Stimulated activated naive B cell treated with anti-CD40 and anti-IgM and Interleukin-4, amounts not matched to agents 10 μg/mL and 1 μg/mL and 100 μg/mL, for 72 hours (primary cell): ENCODE measurements around the gene CRMP1.

ENCODE experiments used
- ATAC-seq, 2 donors: fragments of 150-1000 bp; cut with Tn5 transposase; replicated peaks; 2 replicates each; pipeline ENCODE4 v1.10.0; 2021; ENCODE audit warnings: moderate library complexity in 1 of 2
- DNase-seq: peaks from one replicate; pipeline ENCODE4 v3.0.0; 2021
- H3K27ac Mint-ChIP-seq: one replicate; pipeline ENCODE4 v1.8.0; 2022; ENCODE audit warnings: mild to moderate bottlenecking, mixed read lengths
- H3K27me3 Mint-ChIP-seq, 2 donors: one replicate each; pipeline ENCODE4 v1.8.0; 2022; ENCODE audit warnings: mixed read lengths in 2 of 2
- H3K36me3 Mint-ChIP-seq, 2 donors: one replicate each; pipeline ENCODE4 v1.8.0; 2022; ENCODE audit warnings: mixed read lengths in 2 of 2, mild to moderate bottlenecking in 1 of 2
- H3K4me1 Mint-ChIP-seq, 2 donors: one replicate each; pipeline ENCODE4 v1.8.0; 2022; ENCODE audit warnings: mixed read lengths in 2 of 2, mild to moderate bottlenecking in 1 of 2
- H3K4me3 Mint-ChIP-seq, 2 donors: one replicate each; pipeline ENCODE4 v1.8.0; 2022; ENCODE audit warnings: mild to moderate bottlenecking in 2 of 2, mixed read lengths in 2 of 2, moderate library complexity in 1 of 2
- H3K9me3 Mint-ChIP-seq, 2 donors: one replicate each; pipeline ENCODE4 v1.8.0; 2022; ENCODE audit warnings: mixed read lengths in 2 of 2, mild to moderate bottlenecking in 1 of 2

Gene CRMP1

GRCh38 chr4:5925419-5926200, 32.7 kb upstream of the CRMP1 start:
- DNase-seq (no peak), ATAC-seq (no peak)
- no peak overlapping the region for H3K4me3 Mint-ChIP-seq
- no peaks in the 10 kb centered on the region for H3K36me3 Mint-ChIP-seq
- H3K27me3 Mint-ChIP-seq: peaks cover 27% of the 10 kb centered on the region in 2 donors
- H3K4me1 Mint-ChIP-seq: peaks cover 8 to 20% of the 10 kb centered on the region in 2 donors
- H3K27ac Mint-ChIP-seq: peak overlapping the region; percentile 15
- peaks cover 7% of the 10 kb centered on the region in 2 donors for H3K9me3 Mint-ChIP-seq

GRCh38 chr4:5924461-5925125, 31.7 kb upstream of the CRMP1 start:
- no peak overlapping the region for H3K4me3 Mint-ChIP-seq
- H3K27ac Mint-ChIP-seq: no peak overlapping the region
- peaks cover 7% of the 10 kb centered on the region in 2 donors for H3K9me3 Mint-ChIP-seq
- no peak for DNase-seq
- no peak for ATAC-seq
- H3K27me3 Mint-ChIP-seq: peaks cover 29 to 30% of the 10 kb centered on the region in 2 donors
- no peaks in the 10 kb centered on the region for H3K36me3 Mint-ChIP-seq
- peaks cover 8 to 20% of the 10 kb centered on the region in 2 donors for H3K4me1 Mint-ChIP-seq

GRCh38 chr4:5923376-5923775, 30.5 kb upstream of the CRMP1 start:
- no peak for ATAC-seq
- H3K9me3 Mint-ChIP-seq: peaks cover 7% of the 10 kb centered on the region in 2 donors

DNA sequence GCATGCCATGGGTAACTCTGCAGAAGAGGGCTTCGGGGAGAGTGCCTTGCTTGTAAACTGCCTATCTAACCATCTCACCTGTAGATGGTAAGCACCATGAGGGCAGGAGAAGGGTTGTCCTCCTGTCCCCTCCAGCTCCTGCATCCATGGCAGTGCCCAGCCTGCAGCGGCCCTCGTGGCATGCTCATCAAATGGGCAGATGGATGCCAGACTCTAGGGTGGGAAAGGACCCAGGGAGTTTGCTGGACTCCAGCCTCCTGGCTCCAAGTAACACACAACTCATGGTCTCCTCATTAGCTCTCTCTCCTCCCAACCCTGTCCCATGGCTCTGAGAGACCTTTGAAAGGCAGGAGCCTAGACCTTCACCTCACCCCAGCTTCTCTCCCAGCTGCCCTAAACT, 29.7 kb upstream of the CRMP1 start:
- Mint-ChIP-seq H3K27ac (no peak overlapping the region), H3K9me3 (peaks cover 4% of the 10 kb centered on the region in 2 donors), H3K36me3 (no peaks in the 10 kb centered on the region), H3K27me3 (peaks cover 39 to 48% of the 10 kb centered on the region in 2 donors), H3K4me1 (peaks cover 9 to 25% of the 10 kb centered on the region in 2 donors), H3K4me3 (no peak overlapping the region)
- ATAC-seq (no peak), DNase-seq (no peak)

More at GRCh38 chr4:5923376-5923775, 30.5 kb upstream of the CRMP1 start:
- Mint-ChIP-seq H3K4me1 (peaks cover 8 to 26% of the 10 kb centered on the region in 2 donors), H3K27ac (no peak overlapping the region), H3K27me3 (peaks cover 39 to 40% of the 10 kb centered on the region in 2 donors), H3K36me3 (no peaks in the 10 kb centered on the region), H3K4me3 (no peak overlapping the region)
- no peak for DNase-seq

DNA sequence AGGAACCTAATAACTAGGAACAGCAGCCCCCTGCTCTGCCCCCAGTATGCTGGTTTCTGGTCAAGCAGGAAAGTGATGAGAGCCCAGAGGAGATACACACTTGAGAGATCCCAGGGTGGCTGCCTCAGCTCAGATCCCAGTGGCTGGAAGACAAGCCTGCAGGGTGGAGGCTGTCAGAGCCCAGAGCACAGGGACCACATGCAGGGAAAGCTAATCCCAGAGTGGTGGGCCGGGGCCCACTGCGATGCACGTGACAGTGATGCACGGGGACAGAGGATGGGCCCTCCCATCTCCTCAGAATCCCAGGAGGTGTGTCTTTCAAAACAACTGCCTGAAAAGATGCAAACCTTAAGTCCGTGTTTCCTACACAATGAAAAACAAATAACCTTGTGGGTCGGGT, 29.1 kb upstream of the CRMP1 start:
- peaks cover 4 to 22% of the 10 kb centered on the region in 2 donors for H3K4me1 Mint-ChIP-seq
- H3K27me3 Mint-ChIP-seq: peaks cover 39 to 48% of the 10 kb centered on the region in 2 donors
- H3K27ac Mint-ChIP-seq: no peak overlapping the region
- no peaks in the 10 kb centered on the region for H3K36me3 Mint-ChIP-seq
- no peak overlapping the region for H3K4me3 Mint-ChIP-seq
- H3K9me3 Mint-ChIP-seq: peaks cover 0 to 1% of the 10 kb centered on the region in 2 donors
- ATAC-seq (no peak), DNase-seq (no peak)

DNA sequence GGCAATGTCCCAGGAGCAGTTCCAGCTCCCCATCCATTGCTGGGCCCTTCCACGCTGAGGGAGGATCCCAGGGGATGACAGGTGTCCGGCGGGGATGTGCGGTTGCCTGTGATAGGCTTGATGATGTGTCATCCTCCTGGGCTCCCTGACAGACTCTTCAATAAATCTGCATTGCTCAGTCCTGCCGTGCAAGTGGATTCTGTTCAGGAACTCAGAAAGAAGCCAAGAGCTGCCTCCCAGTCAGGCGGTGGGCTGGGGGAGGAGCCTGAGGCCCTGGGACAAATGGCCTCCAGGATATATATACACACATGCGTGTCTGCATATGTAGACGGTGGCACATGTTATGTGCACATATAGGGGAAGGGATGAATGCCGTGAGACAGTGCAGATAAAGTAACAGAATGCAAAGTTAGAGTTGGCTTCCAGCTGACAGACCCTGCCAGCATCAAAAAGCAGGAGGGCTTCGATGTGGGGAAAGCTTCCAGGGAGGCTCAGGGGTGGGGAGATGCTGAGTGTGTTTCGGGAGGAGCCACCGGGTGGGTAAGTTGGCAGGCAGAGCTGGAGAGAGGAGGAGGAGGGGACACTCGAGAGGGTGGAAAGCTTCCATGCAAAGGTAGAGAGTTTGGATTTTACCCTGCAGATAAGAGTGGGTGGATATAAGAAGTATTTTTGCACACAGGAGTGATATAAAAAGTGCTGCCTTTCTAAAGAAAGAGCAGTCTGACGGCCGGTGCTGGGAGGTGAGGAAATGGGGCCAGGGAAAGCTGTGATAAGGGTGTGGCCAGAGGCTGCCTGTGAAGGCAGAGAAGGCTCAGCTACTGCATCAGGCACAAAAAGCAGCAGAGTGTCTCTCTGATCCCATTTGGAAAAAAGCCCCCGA, 28.5 kb upstream of the CRMP1 start:
- Mint-ChIP-seq H3K27ac (no peak overlapping the region), H3K4me3 (no peak overlapping the region), H3K4me1 (peaks cover 5 to 24% of the 10 kb centered on the region in 2 donors), H3K27me3 (peaks cover 39 to 48% of the 10 kb centered on the region in 2 donors), H3K36me3 (no peaks in the 10 kb centered on the region), H3K9me3 (no peaks in the 10 kb centered on the region)
- ATAC-seq: no peak
- DNase-seq: no peak

DNA sequence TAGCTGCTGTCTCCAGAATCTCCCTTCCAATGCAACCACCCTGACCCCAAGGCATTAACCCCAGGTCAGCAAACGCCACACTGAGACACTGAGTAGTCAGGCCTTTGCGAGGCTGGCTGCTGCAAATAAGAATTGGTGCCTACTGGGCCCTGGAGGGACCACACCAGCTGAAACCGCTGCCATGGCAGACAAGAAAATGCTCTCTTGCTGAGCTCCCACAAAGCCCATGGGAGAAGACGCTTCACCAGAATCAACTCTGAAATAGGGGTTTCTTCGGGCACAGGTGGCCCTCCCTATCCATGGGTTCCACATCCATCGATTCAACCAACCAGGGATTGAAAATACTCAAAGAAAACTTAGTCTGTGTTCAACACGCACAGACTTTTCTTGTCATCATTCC, 26.7 kb upstream of the CRMP1 start:
- Mint-ChIP-seq H3K4me3 (no peak overlapping the region), H3K27me3 (peaks cover 46 to 48% of the 10 kb centered on the region in 2 donors), H3K27ac (no peak overlapping the region), H3K9me3 (peaks cover 0 to 3% of the 10 kb centered on the region in 2 donors), H3K4me1 (peaks cover 6 to 31% of the 10 kb centered on the region in 2 donors), H3K36me3 (no peaks in the 10 kb centered on the region)
- ATAC-seq: no peak
- DNase-seq: no peak

DNA sequence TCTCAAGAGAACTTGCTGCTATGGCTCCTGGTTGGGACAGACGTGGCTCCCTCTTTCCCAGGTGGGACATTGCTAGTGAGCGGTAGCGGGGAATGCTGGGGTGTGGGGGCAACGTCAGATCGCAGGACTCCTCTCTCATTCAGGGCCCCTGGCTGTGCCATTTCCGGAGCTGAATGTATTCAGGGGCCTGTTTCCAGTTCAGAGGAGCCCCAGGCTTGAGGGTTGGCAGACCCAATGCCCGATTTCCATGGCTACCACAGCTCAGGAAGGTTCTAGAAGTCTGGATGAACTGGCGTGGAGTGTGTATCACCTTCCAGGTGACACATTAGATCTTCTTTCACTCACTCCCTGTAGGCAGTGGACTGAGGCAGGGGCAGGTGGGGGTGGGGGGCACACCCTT, 26.2 kb upstream of the CRMP1 start:
- peaks cover 0 to 3% of the 10 kb centered on the region in 2 donors for H3K9me3 Mint-ChIP-seq
- H3K4me3 Mint-ChIP-seq: no peak overlapping the region
- H3K36me3 Mint-ChIP-seq: no peaks in the 10 kb centered on the region
- DNase-seq (no peak), ATAC-seq (no peak)
- peaks cover 44 to 48% of the 10 kb centered on the region in 2 donors for H3K27me3 Mint-ChIP-seq
- no peak overlapping the region for H3K27ac Mint-ChIP-seq
- peaks cover 6 to 31% of the 10 kb centered on the region in 2 donors for H3K4me1 Mint-ChIP-seq

- DNase-seq: no peak
- H3K36me3 Mint-ChIP-seq: no peaks in the 10 kb centered on the region
- no peak overlapping the region for H3K4me3 Mint-ChIP-seq
- no peak for ATAC-seq
- H3K9me3 Mint-ChIP-seq: peaks cover 0 to 3% of the 10 kb centered on the region in 2 donors
- H3K27ac Mint-ChIP-seq: no peak overlapping the region
- peaks cover 44 to 48% of the 10 kb centered on the region in 2 donors for H3K27me3 Mint-ChIP-seq
- H3K4me1 Mint-ChIP-seq: peaks cover 6 to 31% of the 10 kb centered on the region in 2 donors
Observed at GRCh38 chr4:5918331-5918985, 25.6 kb upstream of the CRMP1 start.

DNA sequence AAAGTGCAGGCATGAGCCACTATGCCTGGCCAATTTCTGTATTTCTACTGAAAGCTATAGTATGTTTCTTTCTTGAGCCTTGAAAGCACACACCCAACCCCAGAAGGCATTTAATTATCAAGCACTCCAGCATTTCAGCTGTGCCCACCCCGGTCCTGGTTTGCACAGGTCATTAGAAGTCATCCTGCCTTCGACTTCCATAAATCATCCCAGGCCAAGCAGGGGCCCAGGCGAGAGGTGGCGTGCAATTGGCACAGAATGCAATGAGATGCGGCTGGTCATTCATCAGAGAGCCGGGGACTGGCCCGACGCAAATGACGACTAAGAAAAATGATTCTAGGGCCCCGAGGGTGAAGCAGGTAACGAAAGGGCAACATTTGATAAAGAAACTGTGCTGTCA, 24.8 kb upstream of the CRMP1 start:
- Mint-ChIP-seq H3K4me3 (no peak overlapping the region), H3K9me3 (peaks cover 1 to 4% of the 10 kb centered on the region in 2 donors), H3K36me3 (no peaks in the 10 kb centered on the region), H3K27ac (no peak overlapping the region), H3K27me3 (peaks cover 37 to 47% of the 10 kb centered on the region in 2 donors), H3K4me1 (peaks cover 6 to 31% of the 10 kb centered on the region in 2 donors)
- DNase-seq (no peak), ATAC-seq (no peak)

- no peak for ATAC-seq
- no peak overlapping the region for H3K4me3 Mint-ChIP-seq
Observed at GRCh38 chr4:5916229-5916628, 23.3 kb upstream of the CRMP1 start.

GRCh38 chr4:5913454-5913853, 20.6 kb upstream of the CRMP1 start:
- H3K4me3 Mint-ChIP-seq: no peak overlapping the region
- ATAC-seq: no peak
- no peak for DNase-seq
- peaks cover 15 to 16% of the 10 kb centered on the region in 2 donors for H3K9me3 Mint-ChIP-seq
- peaks cover 6 to 19% of the 10 kb centered on the region in 2 donors for H3K4me1 Mint-ChIP-seq
- peaks cover 2 to 4% of the 10 kb centered on the region in 2 donors for H3K36me3 Mint-ChIP-seq
- no peak overlapping the region for H3K27ac Mint-ChIP-seq
- peaks cover 21 to 30% of the 10 kb centered on the region in 2 donors for H3K27me3 Mint-ChIP-seq

More at GRCh38 chr4:5916229-5916628, 23.3 kb upstream of the CRMP1 start:
- no peak for DNase-seq
- peaks cover 9% of the 10 kb centered on the region in 2 donors for H3K9me3 Mint-ChIP-seq
- peaks cover 6 to 26% of the 10 kb centered on the region in 2 donors for H3K4me1 Mint-ChIP-seq
- no peaks in the 10 kb centered on the region for H3K36me3 Mint-ChIP-seq
- no peak overlapping the region for H3K27ac Mint-ChIP-seq
- peaks cover 36 to 39% of the 10 kb centered on the region in 2 donors for H3K27me3 Mint-ChIP-seq

DNA sequence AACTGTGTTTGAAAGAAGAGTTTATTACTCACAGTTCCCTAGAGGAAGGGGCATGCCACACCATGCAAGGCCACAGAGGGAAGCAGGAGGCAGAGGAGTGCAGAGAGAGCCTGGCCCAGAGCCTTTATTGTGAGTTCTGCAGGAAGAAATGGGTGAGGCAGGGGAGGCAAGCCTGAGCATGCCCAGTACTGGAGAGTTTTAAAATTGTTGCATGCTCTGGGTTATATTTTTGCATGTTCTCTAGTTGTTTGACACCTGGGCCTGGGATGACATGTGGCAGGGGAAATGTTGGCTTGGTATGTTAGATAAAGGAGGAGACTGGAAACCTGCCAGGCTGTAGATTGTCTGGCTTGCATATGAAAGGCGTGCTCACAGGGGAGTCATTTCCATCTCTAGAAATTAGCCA, 19.7 kb upstream of the CRMP1 start:
- no peak for ATAC-seq
- H3K4me3 Mint-ChIP-seq: no peak overlapping the region
- peaks cover 21 to 22% of the 10 kb centered on the region in 2 donors for H3K9me3 Mint-ChIP-seq
- H3K36me3 Mint-ChIP-seq: peaks cover 2 to 5% of the 10 kb centered on the region in 2 donors
- peaks cover 30 to 31% of the 10 kb centered on the region in 2 donors for H3K27me3 Mint-ChIP-seq
- no peak for DNase-seq
- peaks cover 5 to 15% of the 10 kb centered on the region in 2 donors for H3K4me1 Mint-ChIP-seq
- no peak overlapping the region for H3K27ac Mint-ChIP-seq
